Measurements from ENCODE around the gene WDR7. TPM values are rescaled to one million over a fixed set of nuclear protein-coding genes. Genes with fewer than 3 reads are reported as not detected.

Gene WDR7
- total and polyA plus RNA-seq, 2 of the 4 experiments (the other 2 are of a cell fraction) = 3.7 to 23.3 TPM

GRCh38 chr18:56843241-56843640 is 192.1 kb downstream of the WDR7 start:
- in situ Hi-C loops (cut with MboI; ENCODE audit: low sequenced_read_pairs) = no loop called here
- no peak overlapping the region for H2BK5ac ChIP-seq (ENCODE audit: low read depth, low read length, poor library complexity, severe bottlenecking)
- DNase-seq = no peak
- H3K9me1 ChIP-seq (ENCODE audit: insufficient read depth, low read length) = no peaks in the 10 kb centered on the region
- dilution Hi-C loops (cut with HindIII; ENCODE audit: low sequenced_read_pairs, unreplicated experiment) = no loop called here
- no TSS peak for BruUV-seq (replicated peaks)
- no peak overlapping the region for H2AK5ac ChIP-seq (ENCODE audit: low read depth, low read length)
- no peak overlapping the region for H3K4me2 ChIP-seq (ENCODE audit: low read depth, low read length)
- no peak overlapping the region for H3K56ac ChIP-seq (ENCODE audit: extremely low read depth, insufficient read depth, low read length)
- TF ChIP-seq RFX5 (IDR thresholded peaks at IDR 0.05; ENCODE audit: low read depth, low read length) = no peak
- no peak overlapping the region for H2BK15ac ChIP-seq (ENCODE audit: low read depth, low read length)
- no peak overlapping the region for H3K9ac ChIP-seq (ENCODE audit: low read depth, low read length)
- no peak overlapping the region for H4K5ac ChIP-seq (ENCODE audit: low read depth, low read length)
- no peak overlapping the region for H2BK120ac ChIP-seq (ENCODE audit: low read depth, low read length)
- ChIA-PET CTCF (interaction anchor here (1.0 to 1.4 kb wide), 2 partner anchors 11 to 160 kb away, joined by 3 to 4 read pairs; no protein-coding TSS in a partner anchor), POLR2A (ENCODE audit: unreplicated experiment) (no interaction called here)
- no CpG with 5 or more reads among the region's 4 CpGs for WGBS, 2 experiments (ENCODE audit: extremely low coverage in 2 of 2, insufficient read length in 1 of 2)
- H3K79me1 ChIP-seq (ENCODE audit: low read depth in 1 of 2, low read length in 2 of 2) = no peaks in the 10 kb centered on the region
- H2AFZ ChIP-seq (replicated peaks; ENCODE audit: low read length, poor library complexity) = no peak overlapping the region
- no peaks in the 10 kb centered on the region for H4K20me1 ChIP-seq (ENCODE audit: insufficient read depth, low read length)
- no peak overlapping the region for H3K18ac ChIP-seq (ENCODE audit: low read depth, low read length)
- H2AK9ac ChIP-seq (replicated peaks; ENCODE audit: low read depth, low read length, poor library complexity) = no peak overlapping the region
- intact Hi-C loops (cut with micrococcal nuclease) = no loop called here
- no peak overlapping the region for H2BK20ac ChIP-seq (ENCODE audit: low read depth, low read length)
- H3K27ac ChIP-seq (ENCODE audit: insufficient read depth, low read length) = no peak overlapping the region
- H3K4ac ChIP-seq (ENCODE audit: low read depth, low read length) = no peak overlapping the region
- H3K4me1 ChIP-seq (ENCODE audit: control insufficient read depth, insufficient read depth, low read length) = no peaks in the 10 kb centered on the region
- ATAC-seq (ENCODE audit: low read depth) = no peak
- no peak overlapping the region for H4K8ac ChIP-seq (ENCODE audit: low read depth in 2 of 2, low read length in 2 of 2)
- no peaks in the 10 kb centered on the region for H3K27me3 ChIP-seq (ENCODE audit: control insufficient read depth, insufficient read depth, low read length)
- no peak overlapping the region for H3K4me3 ChIP-seq (ENCODE audit: insufficient read depth, low read depth, low read length)
- H3K23ac ChIP-seq (ENCODE audit: low read depth, low read length) = no peak overlapping the region
- no peaks in the 10 kb centered on the region for H3K36me3 ChIP-seq (ENCODE audit: control insufficient read depth, insufficient read depth, low read length)
- no peak overlapping the region for H4K91ac ChIP-seq (ENCODE audit: insufficient read depth, low read depth, low read length)
- H3K14ac ChIP-seq (replicated peaks; ENCODE audit: low read depth, low read length) = no peak overlapping the region
- no peaks in the 10 kb centered on the region for H3K9me3 ChIP-seq (ENCODE audit: control insufficient read depth, insufficient read depth, low read length)
